Left lung (tissue), 10 donors: ENCODE measurements around the gene CARD9. TPM values are rescaled to one million over a fixed set of nuclear protein-coding genes. Genes with fewer than 3 reads are reported as not detected.
A peak's percentile ranks its signal among the peaks of the same experiment; 100 is the strongest.

Experiments
- ATAC-seq: fragments of 200-7000 bp; cut with Tn5 transposase; one replicate; pipeline ENCODE4 v1.9.1; 2020; ENCODE audit warnings: moderate library complexity
- DNase-seq, 4 donors: peaks; one replicate each; pipeline ENCODE4 v3.0.0-alpha.2; 2013 to 2020
- H3K27ac ChIP-seq, 2 donors: fragments of 200-600 bp; sonication (generic) in 1 of 2; one replicate each; pipeline versions ENCODE4 v1.5.0 to v1.8.0; 2020 to 2021
- H3K27me3 ChIP-seq, 2 donors: fragments of 200-600 bp; sonication (generic) in 1 of 2; one replicate each; pipeline versions ENCODE4 v1.5.0 to v1.8.0; 2020 to 2021
- H3K36me3 ChIP-seq, 2 donors: fragments of 200-600 bp; sonication (generic) in 1 of 2; one replicate each; pipeline versions ENCODE4 v1.5.0 to v1.8.0; 2020 to 2021
- H3K4me1 ChIP-seq, 2 donors: fragments of 200-600 bp; one replicate each; pipeline ENCODE4 v1.8.0; 2021
- H3K4me3 ChIP-seq, 2 donors: fragments of 200-600 bp; sonication (generic) in 1 of 2; one replicate each; pipeline versions ENCODE4 v1.5.0 to v1.8.0; 2020 to 2021; ENCODE audit warnings: mild to moderate bottlenecking in 1 of 2
- H3K9me3 ChIP-seq, 2 donors: fragments of 200-600 bp; sonication (generic) in 1 of 2; one replicate each; pipeline versions ENCODE4 v1.5.0 to v1.8.0; 2020 to 2021
- intact Hi-C, 2 donors: fragments of 100-400 bp; cut with DNase I; formaldehyde crosslinking; loops; one replicate each; pipeline versions ENCODE4 v1.11.2 to v1.14.2; 2022
- polyA plus RNA-seq, 6 donors: library from polyadenylated mRNA; unstranded; fragments of 120-200 nt; gene quantifications; one replicate each; pipeline ENCODE4 v1.2.1, GENCODE V29; 2013; ENCODE audit not compliant: insufficient read length in 6 of 6
- total RNA-seq, 2 donors: library from RNA; stranded (reverse); fragmentation: NEBNext Ultra II Directional; extraction: Animal tissue kit (Norgen Biotek cat#: 25700); gene quantifications; one replicate each; pipeline ENCODE4 v1.2.1, GENCODE V29; 2021
- TF ChIP-seq, protein P1 (sequence below), 2 donors: fragments of 200-600 bp; sonication (generic) in 1 of 2; IDR thresholded peaks; one replicate each; pipeline versions ENCODE4 v1.5.0 to v1.8.0; 2021; ENCODE audit warnings: antibody characterized with exemption in 2 of 2
- donor health status: DM: no; HTN: yes; CAD: no.
- donor health status: DM: no; HTN: no; CAD: no.

CARD9 gene
- total and polyA plus RNA-seq, 8 donors, result 0.66 to 11.1 (median 1.4) TPM

GRCh38 chr9:136332482-136332983 is 40.9 kb downstream of the CARD9 start:
- ATAC-seq, result no peak
- Histone ChIP-seq H3K9me3 (no peaks in the 10 kb centered on the region), H3K27me3 (peaks cover 0 to 16% of the 10 kb centered on the region in 2 donors), H3K4me3 (no peak overlapping the region), H3K4me1 (peaks cover 10 to 16% of the 10 kb centered on the region in 2 donors), H3K36me3 (peaks cover 0 to 17% of the 10 kb centered on the region in 2 donors), H3K27ac (no peak overlapping the region)
- intact Hi-C loops, result no loop called here
- peak in 1 of 4 donors; percentile 39 for DNase-seq
- TF ChIP-seq, protein P1, sequence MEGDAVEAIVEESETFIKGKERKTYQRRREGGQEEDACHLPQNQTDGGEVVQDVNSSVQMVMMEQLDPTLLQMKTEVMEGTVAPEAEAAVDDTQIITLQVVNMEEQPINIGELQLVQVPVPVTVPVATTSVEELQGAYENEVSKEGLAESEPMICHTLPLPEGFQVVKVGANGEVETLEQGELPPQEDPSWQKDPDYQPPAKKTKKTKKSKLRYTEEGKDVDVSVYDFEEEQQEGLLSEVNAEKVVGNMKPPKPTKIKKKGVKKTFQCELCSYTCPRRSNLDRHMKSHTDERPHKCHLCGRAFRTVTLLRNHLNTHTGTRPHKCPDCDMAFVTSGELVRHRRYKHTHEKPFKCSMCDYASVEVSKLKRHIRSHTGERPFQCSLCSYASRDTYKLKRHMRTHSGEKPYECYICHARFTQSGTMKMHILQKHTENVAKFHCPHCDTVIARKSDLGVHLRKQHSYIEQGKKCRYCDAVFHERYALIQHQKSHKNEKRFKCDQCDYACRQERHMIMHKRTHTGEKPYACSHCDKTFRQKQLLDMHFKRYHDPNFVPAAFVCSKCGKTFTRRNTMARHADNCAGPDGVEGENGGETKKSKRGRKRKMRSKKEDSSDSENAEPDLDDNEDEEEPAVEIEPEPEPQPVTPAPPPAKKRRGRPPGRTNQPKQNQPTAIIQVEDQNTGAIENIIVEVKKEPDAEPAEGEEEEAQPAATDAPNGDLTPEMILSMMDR (IDR thresholded peaks at IDR 0.05), result no peak

GRCh38 chr9:136331556-136332481 is 41.6 kb downstream of the CARD9 start:
- Histone ChIP-seq H3K4me1 (peaks cover 12 to 22% of the 10 kb centered on the region in 2 donors), H3K27me3 (peaks cover 0 to 20% of the 10 kb centered on the region in 2 donors), H3K36me3 (peaks cover 0 to 10% of the 10 kb centered on the region in 2 donors), H3K27ac (no peak overlapping the region), H3K4me3 (no peak overlapping the region), H3K9me3 (no peaks in the 10 kb centered on the region)
- ATAC-seq (no peak), DNase-seq (peak in 1 of 4 donors; percentile 71)
- TF ChIP-seq, protein P1 (IDR thresholded peaks at IDR 0.05), result no peak
- intact Hi-C loops, result no loop called here

DNA sequence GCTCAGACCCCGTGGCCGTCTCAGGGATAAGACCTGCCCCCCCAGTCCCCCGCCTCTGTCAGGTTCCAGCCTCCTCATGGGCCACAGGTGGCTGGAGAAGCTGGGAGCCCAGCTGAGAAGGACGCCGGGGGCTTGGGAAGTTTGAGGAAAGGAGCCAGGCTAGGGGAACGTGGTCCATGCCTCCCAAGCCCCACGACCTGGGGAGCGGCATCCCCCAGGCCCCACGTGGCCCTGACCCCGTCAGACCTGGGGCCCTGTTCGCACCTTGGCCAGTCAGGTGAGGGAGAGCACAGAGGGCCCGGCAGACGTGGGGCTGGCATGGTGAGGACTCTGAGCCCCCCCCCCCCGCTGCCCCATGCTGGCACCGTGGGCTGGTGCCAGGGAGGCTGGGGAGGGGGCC is 42.4 kb downstream of the CARD9 start:
- H3K27ac ChIP-seq, result no peak overlapping the region
- ATAC-seq, result no peak
- peaks cover 18 to 30% of the 10 kb centered on the region in 2 donors for H3K4me1 ChIP-seq
- TF ChIP-seq, protein P1 (IDR thresholded peaks at IDR 0.05), result no peak
- H3K4me3 ChIP-seq, result no peak overlapping the region
- peaks cover 0 to 28% of the 10 kb centered on the region in 2 donors for H3K27me3 ChIP-seq
- no peaks in the 10 kb centered on the region for H3K9me3 ChIP-seq
- H3K36me3 ChIP-seq, result peaks cover 0 to 2% of the 10 kb centered on the region in 2 donors
- intact Hi-C loops, result no loop called here
- DNase-seq, result peak in 1 of 4 donors; percentile 54

GRCh38 chr9:136330406-136330990 is 43.0 kb downstream of the CARD9 start:
- peak in 1 of 4 donors; percentile 47 for DNase-seq
- intact Hi-C loops, result no loop called here
- ATAC-seq, result no peak
- peaks cover 0 to 33% of the 10 kb centered on the region in 2 donors for H3K27me3 ChIP-seq
- H3K36me3 ChIP-seq, result no peaks in the 10 kb centered on the region
- no peaks in the 10 kb centered on the region for H3K9me3 ChIP-seq
- H3K27ac ChIP-seq, result no peak overlapping the region
- H3K4me1 ChIP-seq, result peaks cover 18 to 31% of the 10 kb centered on the region in 2 donors
- TF ChIP-seq, protein P1 (IDR thresholded peaks at IDR 0.05), result no peak
- no peak overlapping the region for H3K4me3 ChIP-seq
